ENCODE measurements around the gene GJD4. TPM values are rescaled to one million over a fixed set of nuclear protein-coding genes. Genes with fewer than 3 reads are reported as not detected.

Gene GJD4
- total and polyA plus RNA-seq, 2 experiments from 2014 or later: not detected

GRCh38 chr10:35595106-35595505, 10.0 kb upstream of the GJD4 start:
- no peak overlapping the region for H3K4me3 Mint-ChIP-seq
- TF ChIP-seq ZNF114 (CRISPR knock-in tag; IDR thresholded peaks at IDR 0.05) (no peak), STAT1 (IDR thresholded peaks at IDR 0.05; ENCODE audit: unreplicated experiment) (no peak), ETS1 (IDR thresholded peaks at IDR 0.05) (no peak)
- Histone ChIP-seq H3K4me1 (ENCODE audit: insufficient read depth) (peaks cover 20% of the 10 kb centered on the region; the same call in 1 of the 2 replicates), H2AFZ (no peak overlapping the region), H3K79me2 (replicated peaks; ENCODE audit: insufficient read depth) (no peaks in the 10 kb centered on the region), H4K20me1 (replicated peaks; ENCODE audit: insufficient read depth) (no peaks in the 10 kb centered on the region), H3F3A (replicated peaks; ENCODE audit: low read depth) (peaks cover 3% of the 10 kb centered on the region), H3K4me2 (peak overlapping the region; percentile 37), H3K36me3 (ENCODE audit: insufficient read depth) (no peaks in the 10 kb centered on the region), H3K4me3 (no peak overlapping the region), H3K9me2 (ENCODE audit: insufficient read depth) (peaks cover 15% of the 10 kb centered on the region), H3K27me3 (ENCODE audit: insufficient read depth) (no peaks in the 10 kb centered on the region), H3K27ac (ENCODE audit: low read depth) (peak overlapping the region; percentile 80)
- DNase-seq (ENCODE audit: low spot score) (peak; percentile 40), ATAC-seq (no peak)
- peaks cover 34% of the 10 kb centered on the region for H3K36me3 Mint-ChIP-seq (ENCODE audit: low read depth)
- H3K27me3 Mint-ChIP-seq (ENCODE audit: insufficient read depth, low read depth, poor library complexity): peaks cover 5% of the 10 kb centered on the region
- H3K4me1 Mint-ChIP-seq: peaks cover 30% of the 10 kb centered on the region
- no peak overlapping the region for H3K27ac Mint-ChIP-seq
- peaks cover 37% of the 10 kb centered on the region for H3K9me3 Mint-ChIP-seq

- DNase-seq (ENCODE audit: low spot score) (peak; percentile 44), ATAC-seq (no peak)
Measured at GRCh38 chr10:35598379-35598778, 6.8 kb upstream of the GJD4 start.

More at GRCh38 chr10:35598379-35598778, 6.8 kb upstream of the GJD4 start:
- Mint-ChIP-seq H3K27ac (no peak overlapping the region), H3K4me1 (peaks cover 26% of the 10 kb centered on the region), H3K27me3 (ENCODE audit: insufficient read depth, low read depth, poor library complexity) (peaks cover 5% of the 10 kb centered on the region), H3K4me3 (no peak overlapping the region), H3K36me3 (ENCODE audit: low read depth) (peaks cover 11% of the 10 kb centered on the region), H3K9me3 (peaks cover 24% of the 10 kb centered on the region)
- Histone ChIP-seq H3K4me3 (no peak overlapping the region), H3K9me2 (ENCODE audit: insufficient read depth) (peaks cover 4% of the 10 kb centered on the region; the same call in 1 of the 2 replicates), H3F3A (replicated peaks; ENCODE audit: low read depth) (peaks cover 3% of the 10 kb centered on the region), H3K4me1 (ENCODE audit: insufficient read depth) (peaks cover 14% of the 10 kb centered on the region; the same call in 1 of the 2 replicates), H2AFZ (no peak overlapping the region), H4K20me1 (replicated peaks; ENCODE audit: insufficient read depth) (no peaks in the 10 kb centered on the region), H3K27me3 (ENCODE audit: insufficient read depth) (no peaks in the 10 kb centered on the region), H3K4me2 (no peak overlapping the region), H3K36me3 (ENCODE audit: insufficient read depth) (no peaks in the 10 kb centered on the region), H3K27ac (ENCODE audit: low read depth) (no peak overlapping the region), H3K79me2 (replicated peaks; ENCODE audit: insufficient read depth) (no peaks in the 10 kb centered on the region)
- no peak for TF ChIP-seq ZNF331 (CRISPR knock-in tag; IDR thresholded peaks at IDR 0.05; ENCODE audit: low read depth)
- no peak for TF ChIP-seq CREB1 (CRISPR knock-in tag; IDR thresholded peaks at IDR 0.05; ENCODE audit: low read depth)
- no peak for TF ChIP-seq POLR2AphosphoS5 (IDR thresholded peaks at IDR 0.05; ENCODE audit: low read depth)
- no peak for TF ChIP-seq EZH2 (IDR thresholded peaks at IDR 0.05; ENCODE audit: low read depth, unreplicated experiment)
- TF ChIP-seq CTCF (conservative IDR thresholded peaks at IDR 0.05; ENCODE audit: low read depth in 2 of 2): peak; percentile 58 to 66
